Measurements from ENCODE around the gene SLC66A1. TPM values are rescaled to one million over a fixed set of nuclear protein-coding genes. Genes with fewer than 3 reads are reported as not detected.

The SLC66A1 gene
- total RNA-seq, 1 donor from 2014 or later: 18.8 TPM

GRCh38 chr1:19370453-19371170, 58.5 kb downstream of the SLC66A1 start:
- no peaks in the 10 kb centered on the region for H3K9me3 Mint-ChIP-seq (ENCODE audit: low read depth)
- no peak for DNase-seq (ENCODE audit: low spot score)
- H3K4me1 Mint-ChIP-seq (ENCODE audit: low read depth): peaks cover 19% of the 10 kb centered on the region
- H3K36me3 Mint-ChIP-seq (ENCODE audit: low read depth): peaks cover 3% of the 10 kb centered on the region
- no peaks in the 10 kb centered on the region for H3K27me3 Mint-ChIP-seq (ENCODE audit: low read depth)
- no peak overlapping the region for H3K4me3 Mint-ChIP-seq (ENCODE audit: unreplicated experiment)
- peak overlapping the region; percentile 43 for H3K27ac Mint-ChIP-seq (ENCODE audit: unreplicated experiment)
- no peak for TF ChIP-seq CTCF (IDR thresholded peaks at IDR 0.05)

- Mint-ChIP-seq H3K4me3 (ENCODE audit: unreplicated experiment) (no peak overlapping the region), H3K27me3 (ENCODE audit: low read depth) (no peaks in the 10 kb centered on the region), H3K4me1 (ENCODE audit: low read depth) (peaks cover 10% of the 10 kb centered on the region), H3K36me3 (ENCODE audit: low read depth) (peaks cover 7% of the 10 kb centered on the region), H3K9me3 (ENCODE audit: low read depth) (no peaks in the 10 kb centered on the region), H3K27ac (ENCODE audit: unreplicated experiment) (no peak overlapping the region)
- no peak for DNase-seq (ENCODE audit: low spot score)
- no peak for TF ChIP-seq CTCF (IDR thresholded peaks at IDR 0.05)
These were observed 59.4 kb downstream of the SLC66A1 start for GRCh38 chr1:19371226-19372135.

GRCh38 chr1:19372136-19372514, 60.0 kb downstream of the SLC66A1 start:
- peaks cover 4% of the 10 kb centered on the region for H3K4me1 Mint-ChIP-seq (ENCODE audit: low read depth)
- no peak for TF ChIP-seq CTCF (IDR thresholded peaks at IDR 0.05)
- peaks cover 3% of the 10 kb centered on the region for H3K9me3 Mint-ChIP-seq (ENCODE audit: low read depth)
- H3K27me3 Mint-ChIP-seq (ENCODE audit: low read depth): no peaks in the 10 kb centered on the region
- no peak overlapping the region for H3K27ac Mint-ChIP-seq (ENCODE audit: unreplicated experiment)
- DNase-seq (ENCODE audit: low spot score): no peak
- no peak overlapping the region for H3K4me3 Mint-ChIP-seq (ENCODE audit: unreplicated experiment)
- H3K36me3 Mint-ChIP-seq (ENCODE audit: low read depth): peaks cover 13% of the 10 kb centered on the region

GRCh38 chr1:19372602-19373001, 60.5 kb downstream of the SLC66A1 start:
- no peak overlapping the region for H3K27ac Mint-ChIP-seq (ENCODE audit: unreplicated experiment)
- no peak for DNase-seq (ENCODE audit: low spot score)

More at GRCh38 chr1:19372602-19373001, 60.5 kb downstream of the SLC66A1 start:
- Mint-ChIP-seq H3K4me3 (ENCODE audit: unreplicated experiment) (no peak overlapping the region), H3K4me1 (ENCODE audit: low read depth) (peaks cover 4% of the 10 kb centered on the region), H3K9me3 (ENCODE audit: low read depth) (peaks cover 3% of the 10 kb centered on the region), H3K27me3 (ENCODE audit: low read depth) (no peaks in the 10 kb centered on the region), H3K36me3 (ENCODE audit: low read depth) (peaks cover 15% of the 10 kb centered on the region)
- TF ChIP-seq CTCF (IDR thresholded peaks at IDR 0.05): no peak
